Tibial nerve (tissue), 3 donors: ENCODE data around the gene MZT2B.
"Not testable (repeated sequence)": the region's sequence is repeated elsewhere in the genome, so short reads cannot be mapped to it uniquely, and the experiment has no call there.

Experiments used
- CTCF ChIP-seq, 5 experiments: fragments of 200-600 bp in 3 of 5; fragments of 450-650 bp in 2 of 5; sonication (generic) in 3 of 5; IDR thresholded peaks; one replicate each; pipeline ENCODE4 v1.5.1; 2016 to 2019; ENCODE audit warnings: antibody characterized with exemption in 5 of 5, mild to moderate bottlenecking in 3 of 5, moderate library complexity in 2 of 5
- POLR2A ChIP-seq, 2 donors: fragments of 450-650 bp; IDR thresholded peaks; one replicate each; pipeline ENCODE4 v1.6.1; 2017; ENCODE audit warnings: antibody characterized with exemption in 2 of 2, mild to moderate bottlenecking in 2 of 2, moderate library complexity in 2 of 2

- not testable (repeated sequence) for TF ChIP-seq CTCF, POLR2A (IDR thresholded peaks at IDR 0.05)
Measured at GRCh38 chr2:130230376-130230775, 48.3 kb downstream of the MZT2B start.
